Brain microvascular endothelial cell (primary cell): Measurements from ENCODE around the gene TLDC2.

ENCODE experiments used
- DNase-seq: peaks from one replicate; pipeline ENCODE4 v3.0.0-alpha.2; 2020
- H3K27ac ChIP-seq: fragments of 250-450 bp; sonication (Bioruptor Pico); 2 replicates; pipeline ENCODE4 v1.5.1; 2020; ENCODE audit warnings: mild to moderate bottlenecking, moderate library complexity
- H3K27me3 ChIP-seq: fragments of 250-450 bp; sonication (Bioruptor Pico); replicated peaks from 2 replicates; pipeline ENCODE4 v1.5.1; 2020; ENCODE audit warnings: mild to moderate bottlenecking
- H3K36me3 ChIP-seq: fragments of 250-450 bp; sonication (Bioruptor Pico); replicated peaks from 2 replicates; pipeline ENCODE4 v1.5.1; 2020; ENCODE audit warnings: mild to moderate bottlenecking
- H3K4me3 ChIP-seq: 2 replicates; pipeline ENCODE4 v1.5.1; 2011; ENCODE audit warnings: low read depth, mild to moderate bottlenecking, control low read depth, low read length, moderate library complexity
- in situ Hi-C: cut with HindIII; loops from 2 replicates; pipeline ENCODE4 v1.10.0; 2017; ENCODE audit warnings: low sequenced_read_pairs, low pct_ligation_motif_present
- TF ChIP-seq, protein P1 (sequence below): IDR thresholded peaks from 2 replicates; pipeline ENCODE4 v1.5.1; 2011; ENCODE audit warnings: low read depth, mild to moderate bottlenecking, moderate library complexity, low read length, control low read depth, inconsistent platforms; ENCODE audit errors: missing control alignments

TLDC2 gene

DNA sequence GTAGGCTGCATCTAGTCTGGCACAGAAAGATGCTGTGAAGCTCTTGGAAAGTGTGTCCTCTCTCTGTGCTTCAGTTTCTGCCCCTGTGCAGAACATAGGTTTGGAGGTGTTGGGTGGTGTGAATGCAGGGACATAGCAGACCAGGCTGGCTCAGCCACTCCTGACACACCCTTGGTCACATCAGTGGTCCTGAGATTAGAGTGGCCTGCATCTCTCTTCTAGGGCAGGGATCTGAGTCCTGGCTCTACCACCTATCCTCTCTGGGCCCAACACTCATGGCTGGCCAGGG is 10.1 kb upstream of the TLDC2 start:
- DNase-seq = no peak
- Histone ChIP-seq H3K27ac (no peak overlapping the region), H3K4me3 (no peak overlapping the region), H3K27me3 (no peaks in the 10 kb centered on the region), H3K36me3 (no peaks in the 10 kb centered on the region)
- TF ChIP-seq, protein P1, sequence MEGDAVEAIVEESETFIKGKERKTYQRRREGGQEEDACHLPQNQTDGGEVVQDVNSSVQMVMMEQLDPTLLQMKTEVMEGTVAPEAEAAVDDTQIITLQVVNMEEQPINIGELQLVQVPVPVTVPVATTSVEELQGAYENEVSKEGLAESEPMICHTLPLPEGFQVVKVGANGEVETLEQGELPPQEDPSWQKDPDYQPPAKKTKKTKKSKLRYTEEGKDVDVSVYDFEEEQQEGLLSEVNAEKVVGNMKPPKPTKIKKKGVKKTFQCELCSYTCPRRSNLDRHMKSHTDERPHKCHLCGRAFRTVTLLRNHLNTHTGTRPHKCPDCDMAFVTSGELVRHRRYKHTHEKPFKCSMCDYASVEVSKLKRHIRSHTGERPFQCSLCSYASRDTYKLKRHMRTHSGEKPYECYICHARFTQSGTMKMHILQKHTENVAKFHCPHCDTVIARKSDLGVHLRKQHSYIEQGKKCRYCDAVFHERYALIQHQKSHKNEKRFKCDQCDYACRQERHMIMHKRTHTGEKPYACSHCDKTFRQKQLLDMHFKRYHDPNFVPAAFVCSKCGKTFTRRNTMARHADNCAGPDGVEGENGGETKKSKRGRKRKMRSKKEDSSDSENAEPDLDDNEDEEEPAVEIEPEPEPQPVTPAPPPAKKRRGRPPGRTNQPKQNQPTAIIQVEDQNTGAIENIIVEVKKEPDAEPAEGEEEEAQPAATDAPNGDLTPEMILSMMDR = no peak
- in situ Hi-C loops = no loop called here

DNA sequence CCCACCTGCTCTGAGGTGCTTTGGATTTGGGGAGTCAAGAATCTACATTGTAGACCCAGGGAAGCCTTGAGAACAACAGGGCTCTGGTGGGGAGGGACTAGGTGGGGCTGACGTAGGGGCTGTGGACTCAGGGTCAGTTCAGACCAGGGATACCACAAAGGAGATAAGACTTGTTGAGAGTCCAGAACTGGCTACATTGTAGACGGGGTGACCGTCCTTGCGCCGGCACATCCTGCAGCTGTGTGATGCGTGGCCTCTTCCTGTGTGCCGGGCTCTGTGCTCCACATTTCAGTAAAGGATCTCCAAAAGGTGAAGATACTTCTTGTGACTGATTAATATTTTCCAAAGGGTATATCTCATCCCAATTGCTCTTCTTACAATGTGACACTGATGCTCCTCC is 9.8 kb upstream of the TLDC2 start:
- H3K4me3 ChIP-seq = no peak overlapping the region
- in situ Hi-C loops = no loop called here
- no peak overlapping the region for H3K27ac ChIP-seq
- TF ChIP-seq, protein P1 = no peak
- H3K36me3 ChIP-seq = no peaks in the 10 kb centered on the region
- no peaks in the 10 kb centered on the region for H3K27me3 ChIP-seq
- DNase-seq = no peak

GRCh38 chr20:36866681-36867495 is 9.1 kb upstream of the TLDC2 start:
- no peaks in the 10 kb centered on the region for H3K36me3 ChIP-seq
- no peak for DNase-seq
- in situ Hi-C loops = no loop called here
- H3K4me3 ChIP-seq = no peak overlapping the region
- H3K27ac ChIP-seq = no peak overlapping the region
- H3K27me3 ChIP-seq = no peaks in the 10 kb centered on the region
- TF ChIP-seq, protein P1 = no peak

DNA sequence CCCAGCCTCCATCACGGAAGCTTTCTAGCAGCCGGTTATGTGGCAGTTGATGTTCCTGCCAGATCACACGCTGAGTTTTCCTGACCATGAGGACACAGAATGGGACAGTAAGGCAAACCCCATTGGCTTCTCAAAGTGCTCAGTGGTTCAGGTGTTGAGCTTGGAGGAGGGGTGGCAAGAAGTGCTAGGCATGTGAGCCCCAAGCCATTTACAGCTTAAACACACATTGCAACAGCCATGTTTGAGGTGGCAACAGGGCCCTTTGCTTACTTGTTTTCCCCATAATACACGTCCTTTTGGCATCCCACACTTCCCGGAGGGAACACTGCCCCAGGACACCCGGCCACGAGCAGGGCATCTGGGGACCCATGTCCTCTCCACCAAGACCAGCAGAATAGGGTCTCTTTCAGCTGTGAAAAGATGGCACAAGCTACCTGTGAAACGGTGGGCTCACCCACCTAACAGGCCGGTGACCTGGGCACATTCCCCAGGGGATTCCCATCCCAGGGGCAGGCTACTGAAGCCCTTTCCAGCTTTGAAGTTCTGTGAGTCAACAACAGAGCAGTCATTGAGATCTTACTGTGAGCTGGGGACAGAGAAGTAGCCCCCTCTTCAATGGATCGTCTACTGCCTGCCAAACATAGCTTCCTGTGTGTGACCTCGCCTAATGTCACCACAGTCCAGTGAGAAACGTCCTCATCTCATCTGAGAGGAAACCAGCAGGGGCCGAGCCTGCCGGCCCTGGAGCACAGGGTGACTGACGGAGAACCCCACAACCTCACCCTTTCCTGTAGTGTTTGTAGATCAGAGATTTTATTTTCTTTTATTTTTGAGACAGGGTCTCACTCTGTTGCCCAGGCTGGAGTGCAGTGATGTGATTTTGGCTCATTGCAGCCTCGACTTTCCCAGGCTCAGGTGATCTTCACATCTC is 4.0 kb upstream of the TLDC2 start:
- TF ChIP-seq, protein P1 = no peak
- no peak for DNase-seq
- H3K27ac ChIP-seq = no peak overlapping the region
- in situ Hi-C loops = no loop called here
- H3K4me3 ChIP-seq = no peak overlapping the region
- no peaks in the 10 kb centered on the region for H3K27me3 ChIP-seq
- H3K36me3 ChIP-seq = no peaks in the 10 kb centered on the region

GRCh38 chr20:36872852-36873251 is 3.1 kb upstream of the TLDC2 start:
- TF ChIP-seq, protein P1 = no peak
- H3K27ac ChIP-seq = no peak overlapping the region
- DNase-seq = no peak
- in situ Hi-C loops = no loop called here
- no peaks in the 10 kb centered on the region for H3K36me3 ChIP-seq
- H3K4me3 ChIP-seq = no peak overlapping the region
- H3K27me3 ChIP-seq = no peaks in the 10 kb centered on the region
